A549 (cell line): ENCODE results near the gene CTAG1B. TPM values are rescaled to one million over a fixed set of nuclear protein-coding genes. Genes with fewer than 3 reads are reported as not detected.

Experiments used
- polyA plus RNA-seq, 4 experiments: library from polyadenylated mRNA; depleted of rRNA in 3 of 4; stranded (reverse); fragments of >200 nt; fragmentation: RNase III in 1 of 4; extraction: RNeasy Plus Mini Kit Qiagen cat#74134 plus additional on column Dnase treatment in 1 of 4; gene quantifications; 2 replicates in 3 of 4; 3 replicates in 1 of 4; pipeline ENCODE4 v1.2.3, GENCODE V29; 2011 to 2017
- small RNA-seq, 6 experiments: library from RNA; depleted of rRNA; stranded (forward); fragments of <200 nt; gene quantifications; one replicate each; pipeline ENCODE3, GENCODE V24; 2012

CTAG1B gene
- polyA plus RNA-seq, 2 of the 4 experiments (the other 2 are of a cell fraction) = not detected

Small RNAs within 50 kb of the gene (small RNA-seq; reads per million reads assigned to genes)
- gene AC244090.1 (0 reads per million in 6 experiments), gene AC244107.2 (0 reads per million in 6 experiments)

Other genes with a start within 250 kb of the CTAG1B start
- 303 and 351 TPM in 2 replicates for gene FLNA, start 244.6 kb downstream of the CTAG1B start, polyA plus RNA-seq (2011; rRNA removed)
- 1,116 to 1,252 TPM (median 1,118 TPM) in 3 replicates for gene FLNA, start 244.6 kb downstream of the CTAG1B start, polyA plus RNA-seq (2017; fragmentation: RNase III; extraction: RNeasy Plus Mini Kit Qiagen cat#74134 plus additional on column Dnase treatment)
- gene EMD, start 240.0 kb downstream of the CTAG1B start, polyA plus RNA-seq (2011; rRNA removed) = 34.6 and 40.7 TPM in 2 replicates
- gene EMD, start 240.0 kb downstream of the CTAG1B start, polyA plus RNA-seq (2017; fragmentation: RNase III; extraction: RNeasy Plus Mini Kit Qiagen cat#74134 plus additional on column Dnase treatment) = 126 to 131 TPM (median 130 TPM) in 3 replicates
- 3,216 and 3,468 TPM in 2 replicates for gene RPL10, start 220.9 kb downstream of the CTAG1B start, polyA plus RNA-seq (2011; rRNA removed)
- 4,594 to 4,829 TPM (median 4,804 TPM) in 3 replicates for gene RPL10, start 220.9 kb downstream of the CTAG1B start, polyA plus RNA-seq (2017; fragmentation: RNase III; extraction: RNeasy Plus Mini Kit Qiagen cat#74134 plus additional on column Dnase treatment)
- gene DNASE1L1, start 210.0 kb downstream of the CTAG1B start, polyA plus RNA-seq (2011; rRNA removed) = 14.3 and 21.6 TPM in 2 replicates
- gene DNASE1L1, start 210.0 kb downstream of the CTAG1B start, polyA plus RNA-seq (2017; fragmentation: RNase III; extraction: RNeasy Plus Mini Kit Qiagen cat#74134 plus additional on column Dnase treatment) = 20.9 to 24.5 TPM (median 24.4 TPM) in 3 replicates
- gene TAFAZZIN, start 207.7 kb downstream of the CTAG1B start, polyA plus RNA-seq (2011; rRNA removed) = 32.6 and 36.9 TPM in 2 replicates
- gene TAFAZZIN, start 207.7 kb downstream of the CTAG1B start, polyA plus RNA-seq (2017; fragmentation: RNase III; extraction: RNeasy Plus Mini Kit Qiagen cat#74134 plus additional on column Dnase treatment) = 25.7 to 36.3 TPM (median 34.4 TPM) in 3 replicates
- 62.6 and 69.6 TPM in 2 replicates for gene ATP6AP1, start 190.6 kb downstream of the CTAG1B start, polyA plus RNA-seq (2011; rRNA removed)
- gene ATP6AP1, start 190.6 kb downstream of the CTAG1B start, polyA plus RNA-seq (2017; fragmentation: RNase III; extraction: RNeasy Plus Mini Kit Qiagen cat#74134 plus additional on column Dnase treatment) = 71.3 to 81.7 TPM (median 78.9 TPM) in 3 replicates
- 117 and 124 TPM in 2 replicates for gene GDI1, start 182.1 kb downstream of the CTAG1B start, polyA plus RNA-seq (2011; rRNA removed)
- gene GDI1, start 182.1 kb downstream of the CTAG1B start, polyA plus RNA-seq (2017; fragmentation: RNase III; extraction: RNeasy Plus Mini Kit Qiagen cat#74134 plus additional on column Dnase treatment) = 107 to 131 TPM (median 128 TPM) in 3 replicates
- gene FAM50A, start 175.1 kb downstream of the CTAG1B start, polyA plus RNA-seq (2011; rRNA removed) = 55.1 and 57.8 TPM in 2 replicates
- gene FAM50A, start 175.1 kb downstream of the CTAG1B start, polyA plus RNA-seq (2017; fragmentation: RNase III; extraction: RNeasy Plus Mini Kit Qiagen cat#74134 plus additional on column Dnase treatment) = 105 to 123 TPM (median 121 TPM) in 3 replicates
- gene PLXNA3, start 161.0 kb downstream of the CTAG1B start, polyA plus RNA-seq (2011; rRNA removed) = 3.4 and 5.9 TPM in 2 replicates
- 7.9 to 10.1 TPM (median 9.5 TPM) in 3 replicates for gene PLXNA3, start 161.0 kb downstream of the CTAG1B start, polyA plus RNA-seq (2017; fragmentation: RNase III; extraction: RNeasy Plus Mini Kit Qiagen cat#74134 plus additional on column Dnase treatment)
- 20.6 and 26.8 TPM in 2 replicates for gene LAGE3, start 140.0 kb downstream of the CTAG1B start, polyA plus RNA-seq (2011; rRNA removed)
- 42.9 to 49.7 TPM (median 47.5 TPM) in 3 replicates for gene LAGE3, start 140.0 kb downstream of the CTAG1B start, polyA plus RNA-seq (2017; fragmentation: RNase III; extraction: RNeasy Plus Mini Kit Qiagen cat#74134 plus additional on column Dnase treatment)
- 26.4 and 30.8 TPM in 2 replicates for gene UBL4A, start 132.7 kb downstream of the CTAG1B start, polyA plus RNA-seq (2011; rRNA removed)
- gene UBL4A, start 132.7 kb downstream of the CTAG1B start, polyA plus RNA-seq (2017; fragmentation: RNase III; extraction: RNeasy Plus Mini Kit Qiagen cat#74134 plus additional on column Dnase treatment) = 34.6 to 37.7 TPM (median 36.9 TPM) in 3 replicates
- 9.0 and 10.1 TPM in 2 replicates for gene SLC10A3, start 128.7 kb downstream of the CTAG1B start, polyA plus RNA-seq (2011; rRNA removed)
- gene SLC10A3, start 128.7 kb downstream of the CTAG1B start, polyA plus RNA-seq (2017; fragmentation: RNase III; extraction: RNeasy Plus Mini Kit Qiagen cat#74134 plus additional on column Dnase treatment) = 19.3 to 24.1 TPM (median 21.7 TPM) in 3 replicates
- 18.6 and 21.7 TPM in 2 replicates for gene FAM3A, start 103.0 kb downstream of the CTAG1B start, polyA plus RNA-seq (2011; rRNA removed)
- 33.2 to 40.6 TPM (median 36.7 TPM) in 3 replicates for gene FAM3A, start 103.0 kb downstream of the CTAG1B start, polyA plus RNA-seq (2017; fragmentation: RNase III; extraction: RNeasy Plus Mini Kit Qiagen cat#74134 plus additional on column Dnase treatment)
- gene G6PD, start 72.4 kb downstream of the CTAG1B start, polyA plus RNA-seq (2011; rRNA removed) = 692 and 774 TPM in 2 replicates
- 1,409 to 1,481 TPM (median 1,465 TPM) in 3 replicates for gene G6PD, start 72.4 kb downstream of the CTAG1B start, polyA plus RNA-seq (2017; fragmentation: RNase III; extraction: RNeasy Plus Mini Kit Qiagen cat#74134 plus additional on column Dnase treatment)
- gene IKBKG, start 71.7 kb downstream of the CTAG1B start, polyA plus RNA-seq (2011; rRNA removed) = 19.7 and 22.1 TPM in 2 replicates
- 33.4 to 38.8 TPM (median 34.2 TPM) in 3 replicates for gene IKBKG, start 71.7 kb downstream of the CTAG1B start, polyA plus RNA-seq (2017; fragmentation: RNase III; extraction: RNeasy Plus Mini Kit Qiagen cat#74134 plus additional on column Dnase treatment)
- not detected in 2 replicates for gene CTAG1A, start 34.1 kb downstream of the CTAG1B start, polyA plus RNA-seq (2011; rRNA removed)
- gene CTAG1A, start 34.1 kb downstream of the CTAG1B start, polyA plus RNA-seq (2017; fragmentation: RNase III; extraction: RNeasy Plus Mini Kit Qiagen cat#74134 plus additional on column Dnase treatment) = not detected in 3 replicates
- gene CTAG2, start 34.3 kb upstream of the CTAG1B start, polyA plus RNA-seq (2011; rRNA removed) = not detected in 2 replicates
- not detected in 3 replicates for gene CTAG2, start 34.3 kb upstream of the CTAG1B start, polyA plus RNA-seq (2017; fragmentation: RNase III; extraction: RNeasy Plus Mini Kit Qiagen cat#74134 plus additional on column Dnase treatment)
- 0.39 and 0.56 TPM in 2 replicates for gene GAB3, start 131.8 kb upstream of the CTAG1B start, polyA plus RNA-seq (2011; rRNA removed)
- gene GAB3, start 131.8 kb upstream of the CTAG1B start, polyA plus RNA-seq (2017; fragmentation: RNase III; extraction: RNeasy Plus Mini Kit Qiagen cat#74134 plus additional on column Dnase treatment) = 0.13 to 0.21 TPM (median 0.15 TPM) in 3 replicates
- 137 and 209 TPM in 2 replicates for gene DKC1, start 143.6 kb upstream of the CTAG1B start, polyA plus RNA-seq (2011; rRNA removed)
- gene DKC1, start 143.6 kb upstream of the CTAG1B start, polyA plus RNA-seq (2017; fragmentation: RNase III; extraction: RNeasy Plus Mini Kit Qiagen cat#74134 plus additional on column Dnase treatment) = 165 to 190 TPM (median 166 TPM) in 3 replicates
- gene MPP1, start 186.2 kb upstream of the CTAG1B start, polyA plus RNA-seq (2011; rRNA removed) = 10.7 and 11.2 TPM in 2 replicates
- 13.8 to 15.1 TPM (median 14.3 TPM) in 3 replicates for gene MPP1, start 186.2 kb upstream of the CTAG1B start, polyA plus RNA-seq (2017; fragmentation: RNase III; extraction: RNeasy Plus Mini Kit Qiagen cat#74134 plus additional on column Dnase treatment)
- not detected in 2 replicates for gene SMIM9, start 215.4 kb upstream of the CTAG1B start, polyA plus RNA-seq (2011; rRNA removed)
- gene SMIM9, start 215.4 kb upstream of the CTAG1B start, polyA plus RNA-seq (2017; fragmentation: RNase III; extraction: RNeasy Plus Mini Kit Qiagen cat#74134 plus additional on column Dnase treatment) = not detected in 3 replicates